ENCODE data around the gene ALCAM. TPM values are rescaled to one million over a fixed set of nuclear protein-coding genes. Genes with fewer than 3 reads are reported as not detected.

ALCAM gene
- total RNA-seq, 4 donors from 2014 or later, result 18.6 to 43.7 (median 21.2) TPM

GRCh38 chr3:105424412-105425152 lies 57.9 kb downstream of the ALCAM start:
- Histone ChIP-seq H3K4me3 (no peak overlapping the region), H3K4me1 (no peaks in the 10 kb centered on the region), H3K36me3 (no peaks in the 10 kb centered on the region), H3K9me3 (no peaks in the 10 kb centered on the region), H3K27ac (no peak overlapping the region), H3K27me3 (no peaks in the 10 kb centered on the region)
- DNase-seq, result no peak
- no peak for TF ChIP-seq POLR2A (IDR thresholded peaks at IDR 0.05)
- no peak for TF ChIP-seq CTCF (IDR thresholded peaks at IDR 0.05)

GRCh38 chr3:105425153-105425502 lies 58.4 kb downstream of the ALCAM start:
- Histone ChIP-seq H3K9me3 (no peaks in the 10 kb centered on the region), H3K4me3 (no peak overlapping the region), H3K4me1 (no peaks in the 10 kb centered on the region), H3K27ac (no peak overlapping the region), H3K36me3 (no peaks in the 10 kb centered on the region), H3K27me3 (no peaks in the 10 kb centered on the region)
- TF ChIP-seq CTCF (IDR thresholded peaks at IDR 0.05) (no peak), POLR2A (IDR thresholded peaks at IDR 0.05) (no peak)
- DNase-seq, result no peak

- no peak overlapping the region for H3K27ac ChIP-seq
- no peaks in the 10 kb centered on the region for H3K9me3 ChIP-seq
- DNase-seq, result no peak
- H3K36me3 ChIP-seq, result no peaks in the 10 kb centered on the region
- H3K27me3 ChIP-seq, result no peaks in the 10 kb centered on the region
- no peak for TF ChIP-seq CTCF (IDR thresholded peaks at IDR 0.05)
- TF ChIP-seq POLR2A (IDR thresholded peaks at IDR 0.05), result no peak
- no peaks in the 10 kb centered on the region for H3K4me1 ChIP-seq
- no peak overlapping the region for H3K4me3 ChIP-seq
Observed at GRCh38 chr3:105427332-105427731, 60.6 kb downstream of the ALCAM start.

- no peaks in the 10 kb centered on the region for H3K36me3 ChIP-seq
- no peak overlapping the region for H3K27ac ChIP-seq
- no peaks in the 10 kb centered on the region for H3K27me3 ChIP-seq
- DNase-seq, result no peak
- no peak overlapping the region for H3K4me3 ChIP-seq
- TF ChIP-seq POLR2A (IDR thresholded peaks at IDR 0.05) (no peak), CTCF (IDR thresholded peaks at IDR 0.05) (no peak)
- H3K9me3 ChIP-seq, result no peaks in the 10 kb centered on the region
- no peaks in the 10 kb centered on the region for H3K4me1 ChIP-seq
Observed at GRCh38 chr3:105429034-105429762, 62.5 kb downstream of the ALCAM start.

- no peak overlapping the region for H3K27ac ChIP-seq
- H3K4me3 ChIP-seq, result no peak overlapping the region
- TF ChIP-seq POLR2A (IDR thresholded peaks at IDR 0.05) (no peak), CTCF (IDR thresholded peaks at IDR 0.05) (no peak)
- no peak for DNase-seq
- H3K4me1 ChIP-seq, result no peaks in the 10 kb centered on the region
- no peaks in the 10 kb centered on the region for H3K27me3 ChIP-seq
- H3K9me3 ChIP-seq, result no peaks in the 10 kb centered on the region
- no peaks in the 10 kb centered on the region for H3K36me3 ChIP-seq
Observed at GRCh38 chr3:105430455-105430854, 63.7 kb downstream of the ALCAM start.

Measured in Peyer's patch (tissue), 4 donors.